Testis (tissue), 2 donors: ENCODE measurements around the gene ALK.

Experiments used
- CTCF ChIP-seq, 3 experiments: fragments of 450-650 bp in 2 of 3; fragments of 200-600 bp in 1 of 3; sonication (generic) in 1 of 3; IDR thresholded peaks; one replicate each; pipeline ENCODE4 v1.5.1; 2016 to 2019; ENCODE audit warnings: antibody characterized with exemption in 3 of 3, mild to moderate bottlenecking in 2 of 3, moderate library complexity in 1 of 3
- POLR2A ChIP-seq: fragments of 450-650 bp; IDR thresholded peaks from one replicate; pipeline ENCODE4 v1.6.1; 2017; ENCODE audit warnings: antibody characterized with exemption, mild to moderate bottlenecking, moderate library complexity

GRCh38 chr2:29562319-29562718, 359.1 kb downstream of the ALK start:
- no peak for TF ChIP-seq POLR2A
- TF ChIP-seq CTCF (IDR thresholded peaks at IDR 0.05) = no peak
